Panc1 (cell line): ENCODE measurements around the gene GOLGA1. TPM values are rescaled to one million over a fixed set of nuclear protein-coding genes. Genes with fewer than 3 reads are reported as not detected.

Experiments used
- ATAC-seq: fragments of 200-7000 bp; cut with Tn5 transposase; 2 replicates; pipeline ENCODE4 v1.9.1; 2020; ENCODE audit warnings: mild to moderate bottlenecking, moderate library complexity
- BruUV-seq: library from RNA; stranded (reverse); fragments of 400-500 nt; replicated peaks from 2 replicates; lab custom pipeline; 2021; lab: Mats Ljungman, UMichigan
- CTCF ChIA-PET: fragments of 300-600 bp; sonication (Branson Sonifier 250); formaldehyde crosslinking; loops from one replicate; lab custom pipeline; 2022; ENCODE audit warnings: antibody characterized with exemption; lab: Charles Lee
- POLR2A ChIA-PET: fragments of 300-600 bp; sonication (Branson Sonifier 250); formaldehyde crosslinking; loops from one replicate; lab custom pipeline; 2022; ENCODE audit warnings: antibody characterized with exemption; lab: Charles Lee
- DNase-seq: peaks from one replicate; pipeline ENCODE4 v3.0.0-alpha.2; 2010; ENCODE audit warnings: low read depth, low spot score
- H3K27ac ChIP-seq: 2 replicates; pipeline ENCODE4 v1.5.1; 2011; ENCODE audit warnings: mild to moderate bottlenecking, low read length, inconsistent platforms
- H3K27me3 ChIP-seq: fragments of 200-500 bp; sonication (Bioruptor generic); 2 replicates; pipeline ENCODE4 v1.6.0; 2014; ENCODE audit warnings: low read length, inconsistent platforms; ENCODE audit not compliant: control insufficient read depth, insufficient read depth
- H3K36me3 ChIP-seq: fragments of 200-500 bp; sonication (Bioruptor generic); 2 replicates; pipeline ENCODE4 v1.5.1; 2014; ENCODE audit warnings: inconsistent platforms, mild to moderate bottlenecking, low read length, moderate library complexity; ENCODE audit not compliant: control insufficient read depth, insufficient read depth
- H3K4me1 ChIP-seq: 2 replicates; pipeline ENCODE4 v1.5.1; 2011; ENCODE audit warnings: inconsistent platforms, mild to moderate bottlenecking, low read length, moderate library complexity; ENCODE audit not compliant: control insufficient read depth, insufficient read depth
- H3K4me3 ChIP-seq, 2 experiments: 2 replicates each; pipeline ENCODE4 v1.5.1; 2011 to 2012; ENCODE audit warnings: low read depth in 2 of 2, low read length in 2 of 2, mild to moderate bottlenecking in 2 of 2, inconsistent platforms in 1 of 2, moderate library complexity in 1 of 2
- H3K9me3 ChIP-seq: fragments of 200-500 bp; sonication (Bioruptor generic); 2 replicates; pipeline ENCODE4 v1.5.1; 2014; ENCODE audit warnings: low read depth, mild to moderate bottlenecking, inconsistent platforms, low read length, moderate library complexity; ENCODE audit not compliant: control insufficient read depth, insufficient read depth
- POLR2AphosphoS5 ChIP-seq: IDR thresholded peaks from 2 replicates; pipeline ENCODE4 v1.6.1; 2012; ENCODE audit warnings: mild to moderate bottlenecking, low read depth, low read length, moderate library complexity
- SIN3A ChIP-seq: IDR thresholded peaks from 2 replicates; pipeline ENCODE4 v1.6.1; 2012; ENCODE audit warnings: low read depth, mild to moderate bottlenecking, low read length, moderate library complexity, borderline replicate concordance; ENCODE audit not compliant: insufficient read depth
- TCF7L2 ChIP-seq: IDR thresholded peaks from 2 replicates; pipeline ENCODE4 v1.6.1; 2011; ENCODE audit warnings: mild to moderate bottlenecking, low read depth, low read length, inconsistent platforms
- in situ Hi-C: cut with HindIII; loops from 2 replicates; pipeline ENCODE4 v1.10.0; 2016; ENCODE audit warnings: low sequenced_read_pairs, low pct_unique_long_range_greater_than_20kb
- intact Hi-C: fragments of 100-400 bp; cut with micrococcal nuclease; formaldehyde crosslinking; loops from one replicate; pipeline ENCODE4 v1.10.0; 2022; ENCODE audit not compliant: unreplicated experiment
- total RNA-seq: library from RNA; stranded (reverse); gene quantifications from one replicate; pipeline ENCODE4 v1.2.1, GENCODE V29; 2021; ENCODE audit not compliant: unreplicated experiment
- TF ChIP-seq, protein P1 (sequence below): fragments of 450-650 bp; IDR thresholded peaks from 2 replicates; pipeline ENCODE4 v1.5.1; 2017; ENCODE audit warnings: mild to moderate bottlenecking
- TF ChIP-seq, protein P2 (sequence below), 2 experiments: IDR thresholded peaks; 2 replicates each; pipeline ENCODE4 v1.6.1; 2011 to 2012; ENCODE audit warnings: low read depth in 2 of 2, control low read depth in 1 of 2, low read length in 1 of 2, mild to moderate bottlenecking in 1 of 2, moderate library complexity in 1 of 2; ENCODE audit not compliant: insufficient read depth in 1 of 2

Gene GOLGA1
- total RNA-seq, 1 experiment from 2014 or later: 15.5 TPM

DNA sequence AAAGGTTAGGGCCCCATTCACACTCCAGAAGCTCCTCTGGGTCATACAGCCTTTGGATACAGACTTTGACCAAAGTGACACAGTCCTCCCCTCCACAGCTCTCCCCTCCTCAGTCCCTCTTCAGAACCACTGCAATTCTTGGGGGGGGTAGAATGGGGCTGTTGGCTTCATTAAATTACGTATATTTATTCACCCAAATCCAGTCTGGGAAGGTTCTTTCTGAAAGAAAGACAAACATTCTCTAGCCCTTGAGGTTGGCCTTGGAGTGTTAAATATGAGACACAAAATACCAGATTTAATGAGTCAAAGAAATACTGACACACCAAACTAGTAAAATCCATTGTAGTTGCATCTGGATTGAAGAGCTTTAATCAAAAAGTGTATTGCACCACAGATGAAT, 62.9 kb downstream of the GOLGA1 start:
- BruUV-seq: no TSS peak
- no peaks in the 10 kb centered on the region for H3K27me3 ChIP-seq
- TF ChIP-seq, protein P1, sequence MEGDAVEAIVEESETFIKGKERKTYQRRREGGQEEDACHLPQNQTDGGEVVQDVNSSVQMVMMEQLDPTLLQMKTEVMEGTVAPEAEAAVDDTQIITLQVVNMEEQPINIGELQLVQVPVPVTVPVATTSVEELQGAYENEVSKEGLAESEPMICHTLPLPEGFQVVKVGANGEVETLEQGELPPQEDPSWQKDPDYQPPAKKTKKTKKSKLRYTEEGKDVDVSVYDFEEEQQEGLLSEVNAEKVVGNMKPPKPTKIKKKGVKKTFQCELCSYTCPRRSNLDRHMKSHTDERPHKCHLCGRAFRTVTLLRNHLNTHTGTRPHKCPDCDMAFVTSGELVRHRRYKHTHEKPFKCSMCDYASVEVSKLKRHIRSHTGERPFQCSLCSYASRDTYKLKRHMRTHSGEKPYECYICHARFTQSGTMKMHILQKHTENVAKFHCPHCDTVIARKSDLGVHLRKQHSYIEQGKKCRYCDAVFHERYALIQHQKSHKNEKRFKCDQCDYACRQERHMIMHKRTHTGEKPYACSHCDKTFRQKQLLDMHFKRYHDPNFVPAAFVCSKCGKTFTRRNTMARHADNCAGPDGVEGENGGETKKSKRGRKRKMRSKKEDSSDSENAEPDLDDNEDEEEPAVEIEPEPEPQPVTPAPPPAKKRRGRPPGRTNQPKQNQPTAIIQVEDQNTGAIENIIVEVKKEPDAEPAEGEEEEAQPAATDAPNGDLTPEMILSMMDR: no peak
- no peak for TF ChIP-seq POLR2AphosphoS5
- TF ChIP-seq TCF7L2: no peak
- TF ChIP-seq SIN3A: no peak
- TF ChIP-seq, protein P2, sequence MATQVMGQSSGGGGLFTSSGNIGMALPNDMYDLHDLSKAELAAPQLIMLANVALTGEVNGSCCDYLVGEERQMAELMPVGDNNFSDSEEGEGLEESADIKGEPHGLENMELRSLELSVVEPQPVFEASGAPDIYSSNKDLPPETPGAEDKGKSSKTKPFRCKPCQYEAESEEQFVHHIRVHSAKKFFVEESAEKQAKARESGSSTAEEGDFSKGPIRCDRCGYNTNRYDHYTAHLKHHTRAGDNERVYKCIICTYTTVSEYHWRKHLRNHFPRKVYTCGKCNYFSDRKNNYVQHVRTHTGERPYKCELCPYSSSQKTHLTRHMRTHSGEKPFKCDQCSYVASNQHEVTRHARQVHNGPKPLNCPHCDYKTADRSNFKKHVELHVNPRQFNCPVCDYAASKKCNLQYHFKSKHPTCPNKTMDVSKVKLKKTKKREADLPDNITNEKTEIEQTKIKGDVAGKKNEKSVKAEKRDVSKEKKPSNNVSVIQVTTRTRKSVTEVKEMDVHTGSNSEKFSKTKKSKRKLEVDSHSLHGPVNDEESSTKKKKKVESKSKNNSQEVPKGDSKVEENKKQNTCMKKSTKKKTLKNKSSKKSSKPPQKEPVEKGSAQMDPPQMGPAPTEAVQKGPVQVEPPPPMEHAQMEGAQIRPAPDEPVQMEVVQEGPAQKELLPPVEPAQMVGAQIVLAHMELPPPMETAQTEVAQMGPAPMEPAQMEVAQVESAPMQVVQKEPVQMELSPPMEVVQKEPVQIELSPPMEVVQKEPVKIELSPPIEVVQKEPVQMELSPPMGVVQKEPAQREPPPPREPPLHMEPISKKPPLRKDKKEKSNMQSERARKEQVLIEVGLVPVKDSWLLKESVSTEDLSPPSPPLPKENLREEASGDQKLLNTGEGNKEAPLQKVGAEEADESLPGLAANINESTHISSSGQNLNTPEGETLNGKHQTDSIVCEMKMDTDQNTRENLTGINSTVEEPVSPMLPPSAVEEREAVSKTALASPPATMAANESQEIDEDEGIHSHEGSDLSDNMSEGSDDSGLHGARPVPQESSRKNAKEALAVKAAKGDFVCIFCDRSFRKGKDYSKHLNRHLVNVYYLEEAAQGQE (IDR thresholded peaks at IDR 0.05; ENCODE audit: insufficient read depth in 1 of 2, low read depth in 2 of 2, low read length in 1 of 2): no peak
- no peaks in the 10 kb centered on the region for H3K9me3 ChIP-seq
- H3K4me1 ChIP-seq: peaks cover 3% of the 10 kb centered on the region; the same call in 1 of the 2 replicates
- H3K27ac ChIP-seq: no peak overlapping the region
- POLR2A ChIA-PET: interaction anchor here (0.7 kb wide), 1 partner anchor 11 kb away, joined by 3 read pairs; no protein-coding TSS in a partner anchor
- H3K36me3 ChIP-seq: peaks cover under 1% of the 10 kb centered on the region; the same call in 1 of the 2 replicates
- ATAC-seq: no peak
- no peak for DNase-seq
- CTCF ChIA-PET: no interaction called here
- in situ Hi-C loops: no loop called here
- intact Hi-C loops: no loop called here
- no peak overlapping the region for H3K4me3 ChIP-seq

DNA sequence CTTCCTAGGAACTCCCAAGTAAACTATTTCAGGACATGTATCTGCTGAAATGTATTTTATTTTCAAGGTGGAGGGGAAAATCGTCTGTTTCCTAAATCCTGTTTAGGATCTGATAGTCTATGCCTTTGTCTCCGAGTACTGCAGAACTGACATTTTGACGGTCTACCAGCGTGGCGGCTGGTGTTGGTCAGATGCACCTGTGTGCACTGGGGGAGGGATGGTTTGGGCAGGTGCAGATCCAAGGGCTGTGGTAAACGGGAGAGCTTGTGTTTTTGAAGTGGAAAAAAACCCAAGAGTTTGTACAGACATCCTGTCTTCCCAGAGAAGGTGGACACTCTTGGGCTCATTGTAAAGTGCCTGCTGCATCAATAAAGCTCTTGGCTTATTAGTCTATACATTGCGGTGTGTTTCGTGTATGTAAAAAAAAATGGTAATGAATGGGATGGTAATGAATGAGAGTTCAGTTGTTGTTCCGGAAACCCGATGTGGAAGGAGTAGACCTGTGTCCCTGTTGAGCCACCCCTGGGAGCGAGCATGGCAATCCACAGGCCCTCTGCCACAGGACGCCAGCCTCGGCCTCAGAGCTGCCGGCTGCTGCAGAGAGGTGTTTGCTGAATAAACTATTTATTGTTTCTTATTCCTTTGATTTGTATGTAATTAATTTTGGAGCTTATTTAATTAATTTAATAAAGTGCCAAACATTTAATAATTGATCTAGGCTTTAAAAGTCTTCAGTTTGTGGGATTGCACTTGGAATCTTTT, 63.7 kb downstream of the GOLGA1 start:
- Histone ChIP-seq H3K27ac (no peak overlapping the region), H3K36me3 (peaks cover 3% of the 10 kb centered on the region; the same call in 1 of the 2 replicates), H3K27me3 (no peaks in the 10 kb centered on the region), H3K4me1 (peaks cover 3% of the 10 kb centered on the region; the same call in 1 of the 2 replicates), H3K9me3 (no peaks in the 10 kb centered on the region), H3K4me3 (no peak overlapping the region)
- no peak for TF ChIP-seq SIN3A
- TF ChIP-seq POLR2AphosphoS5: no peak
- no peak for TF ChIP-seq TCF7L2
- TF ChIP-seq, protein P2 (IDR thresholded peaks at IDR 0.05; ENCODE audit: insufficient read depth in 1 of 2, low read depth in 2 of 2, low read length in 1 of 2): no peak
- TF ChIP-seq, protein P1: no peak
- intact Hi-C loops: no loop called here
- in situ Hi-C loops: no loop called here
- BruUV-seq: TSS peak; percentile 68
- ChIA-PET POLR2A (interaction anchor here (0.7 kb wide), 1 partner anchor 12 kb away, joined by 3 read pairs; no protein-coding TSS in a partner anchor), CTCF (no interaction called here)
- no peak for DNase-seq
- ATAC-seq: no peak
